Inferior parietal cortex (tissue), 1 donor: ENCODE results near the gene ABCD1.
"Not testable (repeated sequence)": the region's sequence is repeated elsewhere in the genome, so short reads cannot be mapped to it uniquely, and the experiment has no call there.

Experiments
- DNase-seq: peaks from one replicate; pipeline ENCODE4 v3.0.0-alpha.2; 2016; ENCODE audit errors: extremely low spot score

The ABCD1 gene

DNA sequence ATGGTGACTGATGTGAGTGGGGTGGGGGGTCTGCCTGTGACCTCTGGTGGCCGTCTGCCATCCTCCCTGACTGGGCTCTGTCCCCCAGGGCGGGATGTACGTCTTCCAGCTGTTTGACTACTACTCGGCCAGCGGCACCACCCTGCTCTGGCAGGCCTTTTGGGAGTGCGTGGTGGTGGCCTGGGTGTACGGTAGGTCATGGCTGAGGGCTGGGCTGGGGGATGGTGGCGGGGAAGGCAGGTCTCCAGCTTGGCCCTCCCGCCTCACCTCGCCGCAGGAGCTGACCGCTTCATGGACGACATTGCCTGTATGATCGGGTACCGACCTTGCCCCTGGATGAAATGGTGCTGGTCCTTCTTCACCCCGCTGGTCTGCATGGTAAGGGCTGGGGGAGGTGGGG is 30.4 kb upstream of the ABCD1 start:
- not testable (repeated sequence) for DNase-seq

GRCh38 chrX:153694687-153695270 is 29.9 kb upstream of the ABCD1 start:
- no peak for DNase-seq

DNA sequence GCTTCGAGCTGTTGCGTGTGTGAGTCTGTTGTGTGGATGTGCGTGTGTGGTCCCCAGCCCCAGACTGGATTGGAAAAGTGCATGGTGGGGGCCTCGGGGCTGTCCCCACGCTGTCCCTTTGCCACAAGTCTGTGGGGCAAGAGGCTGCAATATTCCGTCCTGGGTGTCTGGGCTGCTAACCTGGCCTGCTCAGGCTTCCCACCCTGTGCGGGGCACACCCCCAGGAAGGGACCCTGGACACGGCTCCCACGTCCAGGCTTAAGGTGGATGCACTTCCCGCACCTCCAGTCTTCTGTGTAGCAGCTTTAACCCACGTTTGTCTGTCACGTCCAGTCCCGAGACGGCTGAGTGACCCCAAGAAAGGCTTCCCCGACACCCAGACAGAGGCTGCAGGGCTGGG is 28.6 kb upstream of the ABCD1 start:
- DNase-seq = no peak

- DNase-seq = not testable (repeated sequence)
Observed at GRCh38 chrX:153696538-153696937, 28.1 kb upstream of the ABCD1 start.

DNA sequence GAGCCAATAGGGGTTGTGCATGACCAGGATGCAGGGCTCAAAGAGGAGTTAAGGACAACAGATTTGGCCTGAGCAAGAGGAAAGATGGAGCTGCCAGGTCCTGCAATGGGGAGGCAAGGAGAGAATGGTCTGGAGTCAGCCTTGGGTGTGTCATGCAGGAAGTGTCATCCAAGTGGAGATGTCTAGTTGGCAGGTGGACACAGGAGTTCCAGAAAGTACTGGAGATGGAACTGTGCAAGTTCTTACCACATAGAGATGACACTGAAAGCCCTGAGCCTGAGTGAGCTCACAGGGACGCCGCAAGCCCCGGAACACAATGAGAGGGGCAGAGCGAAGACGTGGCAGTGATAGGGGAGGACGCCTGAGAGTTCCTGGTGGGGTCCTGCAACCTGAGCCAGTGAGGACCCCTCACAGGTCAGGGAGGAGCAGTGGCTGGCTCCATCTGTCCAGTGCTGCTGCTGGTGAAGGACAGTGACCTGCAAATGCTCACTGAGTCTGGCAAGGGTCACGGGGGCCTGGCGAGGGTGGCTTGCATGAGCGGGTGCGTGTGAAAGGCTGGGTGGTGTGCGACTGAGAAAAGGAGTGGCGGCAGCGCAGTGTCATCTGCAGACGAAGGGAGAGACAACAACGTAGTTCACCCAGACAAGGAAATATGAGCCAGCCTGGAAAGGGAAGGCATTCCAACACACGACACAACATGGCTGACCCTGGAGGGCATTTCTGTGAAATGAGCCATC is 27.5 kb upstream of the ABCD1 start:
- not testable (repeated sequence) for DNase-seq

GRCh38 chrX:153697924-153698865 is 26.5 kb upstream of the ABCD1 start:
- no peak for DNase-seq

- DNase-seq = not testable (repeated sequence)
Observed at GRCh38 chrX:153699210-153699783, 25.4 kb upstream of the ABCD1 start.

DNA sequence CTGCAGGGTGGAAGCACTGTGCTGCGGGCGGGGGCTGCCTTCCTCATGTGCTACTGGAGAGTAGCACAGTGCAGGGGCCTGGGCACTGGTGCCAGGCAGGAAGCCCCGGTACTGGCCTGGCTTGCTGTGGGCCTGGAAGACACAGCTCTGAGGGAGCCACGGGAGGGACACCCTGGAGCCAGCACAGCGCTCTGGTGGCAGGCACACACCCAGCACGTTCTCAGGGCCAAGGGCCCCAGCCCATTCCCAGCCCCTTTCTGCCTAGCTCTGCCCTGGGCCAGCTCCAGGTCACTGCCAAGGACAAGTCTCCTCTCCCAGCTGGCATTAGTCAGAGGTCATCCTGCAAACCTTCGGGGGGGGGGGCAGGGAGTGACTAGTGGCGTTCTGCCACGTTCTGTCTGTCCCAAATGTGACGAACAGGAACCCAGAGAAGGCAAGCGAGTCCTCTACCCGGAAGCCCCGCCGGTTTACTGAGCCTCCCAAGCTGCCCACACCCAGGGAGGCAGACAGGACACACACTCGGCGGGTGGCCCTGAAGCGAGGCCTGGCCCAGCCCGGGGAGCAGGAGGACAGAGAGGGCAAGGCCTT is 24.8 kb upstream of the ABCD1 start:
- DNase-seq = not testable (repeated sequence)

DNA sequence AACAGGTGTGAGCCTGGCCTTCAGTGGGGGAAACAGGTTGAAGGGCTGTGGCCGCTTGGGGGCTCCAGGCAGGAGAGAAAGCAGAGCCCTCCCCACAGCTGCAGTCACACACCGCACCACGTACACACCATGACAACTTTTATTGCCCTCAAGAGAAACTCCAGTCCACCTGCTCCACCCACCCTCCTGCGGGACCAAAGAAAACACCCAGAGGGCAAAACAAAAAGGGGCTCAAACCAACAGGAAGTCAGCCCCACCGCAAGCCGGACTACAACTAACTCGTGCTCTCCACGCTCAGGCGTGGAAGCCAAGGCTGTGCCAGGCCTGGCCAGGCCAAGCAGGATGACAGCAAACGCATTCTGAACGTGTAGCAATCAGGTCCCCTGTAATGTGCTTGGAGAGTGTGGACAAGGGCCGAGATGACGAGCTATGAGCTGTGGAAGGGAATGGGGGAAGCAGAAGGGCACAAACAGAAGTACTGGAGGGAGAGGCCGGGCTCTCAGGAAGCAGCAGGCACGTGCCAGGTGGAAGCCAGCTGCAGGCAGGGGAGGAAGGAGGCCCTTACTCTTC is 24.2 kb upstream of the ABCD1 start:
- DNase-seq = no peak

- no peak for DNase-seq
Observed at GRCh38 chrX:153700967-153701366, 23.7 kb upstream of the ABCD1 start.

DNA sequence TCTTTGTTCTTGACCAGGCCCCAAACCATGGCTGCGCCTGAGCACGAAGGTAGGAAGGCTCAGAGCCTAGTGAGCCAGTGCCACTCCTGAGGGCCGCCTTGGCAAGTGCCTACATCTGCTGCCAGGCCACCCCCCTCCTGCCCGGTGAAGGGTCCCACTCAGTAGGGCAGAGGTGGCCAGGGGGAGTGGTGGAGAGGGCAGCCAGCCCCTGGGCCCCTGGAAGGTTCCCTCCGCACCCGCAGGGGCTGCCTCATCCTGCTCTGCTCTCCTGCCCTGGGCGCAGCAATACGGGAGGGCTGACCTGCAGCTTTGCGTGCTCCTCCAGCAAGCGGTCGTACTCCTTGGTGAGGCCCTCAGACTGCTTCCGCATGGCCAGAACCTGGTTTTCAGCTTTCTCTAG is 22.9 kb upstream of the ABCD1 start:
- no peak for DNase-seq

DNA sequence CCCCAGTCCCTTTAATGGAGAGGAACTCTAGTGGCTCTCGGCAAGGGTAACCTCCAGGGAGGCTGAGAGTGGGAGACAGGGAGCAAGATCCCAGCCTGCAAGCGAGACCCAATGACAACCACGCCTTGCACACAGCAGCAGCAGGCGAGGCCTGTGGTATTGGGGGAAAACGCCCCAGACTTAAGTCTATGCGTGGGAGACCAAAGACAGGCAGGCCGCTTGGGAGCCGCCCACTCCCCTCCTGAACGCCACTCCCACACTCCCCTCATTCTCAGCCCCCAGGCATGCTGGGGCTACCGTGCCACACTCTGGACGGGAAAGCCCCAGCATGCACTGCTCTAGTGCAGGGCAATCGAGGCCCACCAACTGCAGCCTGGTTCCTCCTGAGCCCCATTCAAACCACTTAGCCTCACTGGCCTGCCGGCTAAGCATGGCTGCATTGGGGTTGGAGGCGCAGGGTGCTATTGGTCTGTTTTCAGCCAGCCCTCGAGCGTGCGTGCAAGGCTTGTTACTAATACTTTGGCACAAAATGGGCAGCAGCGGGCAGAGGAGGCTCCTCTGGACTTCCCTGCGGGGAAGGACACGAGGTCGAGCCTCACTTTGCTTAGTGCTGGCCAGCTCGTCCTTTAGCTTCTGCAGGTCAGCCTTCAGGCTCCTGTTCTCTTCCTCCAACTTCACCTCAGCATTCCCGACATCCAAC is 22.2 kb upstream of the ABCD1 start:
- no peak for DNase-seq

GRCh38 chrX:153703036-153703370 is 21.7 kb upstream of the ABCD1 start:
- DNase-seq = no peak

- no peak for DNase-seq
Observed at GRCh38 chrX:153704021-153704526, 20.6 kb upstream of the ABCD1 start.

DNA sequence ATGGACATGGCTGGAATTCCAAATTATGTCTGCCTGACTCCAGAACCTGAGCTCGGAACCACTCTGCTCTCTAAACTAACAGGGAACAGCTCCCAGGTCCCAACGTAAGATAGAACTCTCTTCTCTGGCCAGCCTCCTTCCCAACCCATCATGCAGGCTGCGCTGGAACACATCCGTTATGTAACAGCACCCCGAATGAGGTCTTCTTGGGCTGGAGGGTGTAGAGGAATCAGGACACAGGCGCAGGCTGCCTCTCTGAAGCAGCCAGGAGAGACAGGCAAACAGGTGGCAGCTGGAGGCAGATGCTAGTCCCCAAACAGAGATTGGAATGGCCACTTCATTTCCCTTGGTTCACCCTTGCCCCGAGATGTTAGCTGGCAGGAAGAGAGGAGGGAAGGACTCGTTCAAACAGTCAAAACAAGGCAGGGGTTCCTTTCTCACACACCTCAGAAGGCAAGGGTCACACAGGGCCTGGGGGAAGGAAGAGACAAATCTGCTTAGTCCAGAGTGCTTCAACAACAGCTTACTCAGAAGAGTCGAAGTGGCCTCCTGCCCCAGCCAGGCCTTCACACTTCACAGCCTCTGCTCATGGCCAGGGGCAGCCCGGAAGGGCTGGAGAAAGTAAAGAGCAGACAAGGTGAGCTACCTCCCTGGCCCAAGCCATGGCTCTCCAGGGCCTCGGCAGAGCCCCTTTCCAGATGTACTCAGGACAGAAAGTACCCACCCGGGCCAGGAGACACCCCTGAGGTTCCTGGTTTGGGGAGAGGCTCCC is 19.8 kb upstream of the ABCD1 start:
- DNase-seq = not testable (repeated sequence)

- DNase-seq = not testable (repeated sequence)
Observed at GRCh38 chrX:153705403-153706060, 19.1 kb upstream of the ABCD1 start.

DNA sequence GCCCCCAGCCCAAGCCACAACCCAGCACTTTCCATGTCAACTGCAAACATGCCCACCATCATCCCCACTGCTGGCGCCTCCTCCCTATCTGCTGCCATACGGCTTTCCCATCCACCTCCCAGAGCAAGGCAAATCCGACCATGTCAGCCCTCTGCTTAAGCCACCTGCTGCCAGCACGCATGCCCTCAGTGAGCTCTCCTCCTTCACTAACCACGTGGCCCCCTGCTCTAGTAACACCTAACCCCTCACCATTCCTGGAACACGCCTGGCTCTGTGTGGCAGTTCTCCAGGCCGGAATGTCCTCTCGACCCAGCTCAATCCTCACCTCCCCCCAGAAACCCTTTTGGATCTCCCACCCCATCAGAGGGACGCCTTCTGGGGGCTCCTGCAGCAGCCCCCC is 17.9 kb upstream of the ABCD1 start:
- DNase-seq = no peak

- no peak for DNase-seq
Observed at GRCh38 chrX:153707406-153707805, 17.2 kb upstream of the ABCD1 start.

- peak; percentile 72 for DNase-seq
Observed at GRCh38 chrX:153708415-153708814, 16.2 kb upstream of the ABCD1 start.
